HCT116 (cell line): ENCODE data around the gene OR51F2. TPM values are rescaled to one million over a fixed set of nuclear protein-coding genes. Genes with fewer than 3 reads are reported as not detected.

ENCODE experiments used
- ATAC-seq: fragments of 200-7000 bp; cut with Tn5 transposase; 2 replicates; pipeline ENCODE4 v1.9.1; 2020; ENCODE audit warnings: mild to moderate bottlenecking, moderate library complexity
- BruUV-seq: library from RNA; stranded (reverse); fragments of 400-500 nt; replicated peaks from 2 replicates; lab custom pipeline; 2021; lab: Mats Ljungman, UMichigan
- CTCF ChIA-PET: fragments of 300-600 bp; sonication (Branson Sonifier 250); formaldehyde crosslinking; loops from one replicate; lab custom pipeline; 2021; ENCODE audit warnings: antibody characterized with exemption; lab: Charles Lee
- POLR2A ChIA-PET: fragments of 300-600, 350-600 bp; sonication (Branson Sonifier 250); formaldehyde crosslinking; loops from one replicate; lab custom pipeline; 2021; ENCODE audit warnings: antibody characterized with exemption; lab: Charles Lee
- RAD21 ChIA-PET, 2 experiments: fragments of 300-600 bp; sonication (Branson Sonifier 250); formaldehyde crosslinking; loops; one replicate each; lab custom pipeline; 2023; ENCODE audit warnings: low total read pairs in 2 of 2; ENCODE audit not compliant: uncharacterized antibody in 2 of 2, unreplicated experiment in 2 of 2, low non-redundant PET in 1 of 2; lab: Charles Lee
- DNase-seq: peaks from one replicate; pipeline ENCODE4 v3.0.0-alpha.2; 2010; ENCODE audit warnings: low read depth, low spot score
- H2AFZ ChIP-seq: fragments of 200-600 bp; shearing (Covaris generic), sonication (generic); 2 replicates; pipeline ENCODE4 v1.6.1; 2017; ENCODE audit warnings: low read depth, mixed run types, mixed read lengths, antibody characterized with exemption, low read length; ENCODE audit not compliant: poor library complexity, severe bottlenecking
- H3K27ac ChIP-seq: 2 replicates; pipeline ENCODE4 v1.5.1; 2012; ENCODE audit warnings: low read depth, low read length
- H3K27me3 ChIP-seq: fragments of 200-600 bp; sonication (generic); 2 replicates; pipeline ENCODE4 v1.6.1; 2016; ENCODE audit warnings: mixed run types, low read length, mixed read lengths; ENCODE audit not compliant: insufficient read depth
- H3K36me3 ChIP-seq, 2 experiments: fragments of 200-500 bp in 1 of 2; fragments of 200-600 bp in 1 of 2; sonication (Bioruptor generic) in 1 of 2; sonication (generic) in 1 of 2; 2 replicates each; pipeline versions ENCODE4 v1.5.1 to v1.6.1; 2014 to 2016; ENCODE audit warnings: low read length in 2 of 2, inconsistent platforms in 1 of 2, mixed read lengths in 1 of 2, mixed run types in 1 of 2; ENCODE audit not compliant: insufficient read depth in 2 of 2, control insufficient read depth in 1 of 2
- H3K4me1 ChIP-seq, 2 experiments: fragments of 200-600 bp in 1 of 2; sonication (generic) in 1 of 2; 2 replicates each; pipeline versions ENCODE4 v1.5.1 to v1.6.1; 2012 to 2017; ENCODE audit warnings: low read length in 2 of 2, inconsistent platforms in 1 of 2, mild to moderate bottlenecking in 1 of 2, mixed read lengths in 1 of 2, mixed run types in 1 of 2, moderate library complexity in 1 of 2; ENCODE audit not compliant: insufficient read depth in 2 of 2, control insufficient read depth in 1 of 2
- H3K4me2 ChIP-seq: fragments of 200-600 bp; sonication (generic); 2 replicates; pipeline ENCODE4 v1.6.1; 2017; ENCODE audit warnings: mixed run types, low read length, mixed read lengths
- H3K4me3 ChIP-seq, 2 experiments: fragments of 200-600 bp in 1 of 2; sonication (generic) in 1 of 2; replicated peaks in 1 of 2; 2 replicates each; pipeline ENCODE4 v1.5.1; 2011 to 2016; ENCODE audit warnings: low read length in 2 of 2, control low read depth in 1 of 2, low read depth in 1 of 2, mild to moderate bottlenecking in 1 of 2, mixed read lengths in 1 of 2, mixed run types in 1 of 2
- H3K79me2 ChIP-seq: fragments of 200-600 bp; sonication (generic); 2 replicates; pipeline ENCODE4 v1.6.1; 2017; ENCODE audit warnings: mild to moderate bottlenecking, mixed run types, low read length, moderate library complexity, mixed read lengths; ENCODE audit not compliant: insufficient read depth
- H3K9ac ChIP-seq: fragments of 200-600 bp; sonication (generic); 2 replicates; pipeline ENCODE4 v1.6.1; 2016; ENCODE audit warnings: low read length, mixed read lengths
- H3K9me2 ChIP-seq: fragments of 200-600 bp; sonication (generic), shearing (Covaris generic); 2 replicates; pipeline ENCODE4 v1.6.1; 2017; ENCODE audit warnings: mixed run types, mild to moderate bottlenecking, moderate library complexity; ENCODE audit not compliant: insufficient read depth
- H3K9me3 ChIP-seq, 2 experiments: fragments of 200-500 bp in 1 of 2; fragments of 200-600 bp in 1 of 2; sonication (Bioruptor generic) in 1 of 2; sonication (generic) in 1 of 2; 2 replicates each; pipeline ENCODE4 v1.6.1; 2014 to 2017; ENCODE audit warnings: low read length in 2 of 2, mixed read lengths in 2 of 2, inconsistent platforms in 1 of 2, low read depth in 1 of 2, mild to moderate bottlenecking in 1 of 2, mixed run types in 1 of 2, moderate library complexity in 1 of 2; ENCODE audit not compliant: control insufficient read depth in 1 of 2, insufficient read depth in 1 of 2
- H4K20me1 ChIP-seq: fragments of 200-600 bp; sonication (generic), shearing (Covaris generic); 2 replicates; pipeline ENCODE4 v1.6.1; 2017; ENCODE audit warnings: mixed run types, mild to moderate bottlenecking, moderate library complexity; ENCODE audit not compliant: insufficient read depth
- EZH2phosphoT487 ChIP-seq: fragments of 200-600 bp; IDR thresholded peaks from 2 replicates; pipeline ENCODE4 v1.6.1; 2018; ENCODE audit warnings: antibody characterized with exemption, borderline replicate concordance
- YY1 ChIP-seq: IDR thresholded peaks from 2 replicates; pipeline ENCODE4 v1.6.1; 2011; ENCODE audit warnings: low read length, low read depth, moderate library complexity, mild to moderate bottlenecking; ENCODE audit not compliant: insufficient replicate concordance; ENCODE audit errors: extremely low read depth
- intact Hi-C: fragments of 100-400 bp; cut with micrococcal nuclease; formaldehyde crosslinking; loops from 2 replicates; pipeline ENCODE4 v1.10.0; 2022
- total RNA-seq: library from RNA; stranded (reverse); gene quantifications from one replicate; pipeline ENCODE4 v1.2.1, GENCODE V29; 2021; ENCODE audit not compliant: unreplicated experiment
- TF ChIP-seq, protein P1 (sequence below): IDR thresholded peaks from 2 replicates; pipeline ENCODE4 v1.6.1; 2011; ENCODE audit warnings: mild to moderate bottlenecking, low read length, moderate library complexity; ENCODE audit not compliant: insufficient replicate concordance; ENCODE audit errors: extremely low read depth

OR51F2 gene
- total RNA-seq, 1 experiment from 2014 or later = not detected

GRCh38 chr11:4865855-4866254, 44.7 kb downstream of the OR51F2 start:
- CTCF ChIA-PET = no interaction called here
- H4K20me1 ChIP-seq = no peaks in the 10 kb centered on the region
- no peak overlapping the region for H3K27ac ChIP-seq
- intact Hi-C loops = no loop called here
- no peak overlapping the region for H3K4me3 ChIP-seq
- no peak overlapping the region for H3K4me2 ChIP-seq
- POLR2A ChIA-PET = no interaction called here
- H3K9ac ChIP-seq = no peak overlapping the region
- H3K9me2 ChIP-seq = no peaks in the 10 kb centered on the region
- no peak for DNase-seq
- H3K4me1 ChIP-seq = no peaks in the 10 kb centered on the region
- no peak for ATAC-seq
- no TSS peak for BruUV-seq
- H2AFZ ChIP-seq = no peak overlapping the region
- H3K36me3 ChIP-seq = no peaks in the 10 kb centered on the region
- peaks cover 6% of the 10 kb centered on the region; the same call in 1 of the 2 replicates for H3K27me3 ChIP-seq
- no peaks in the 10 kb centered on the region for H3K79me2 ChIP-seq
- TF ChIP-seq EZH2phosphoT487 = no peak
- TF ChIP-seq YY1 = no peak
- TF ChIP-seq, protein P1, sequence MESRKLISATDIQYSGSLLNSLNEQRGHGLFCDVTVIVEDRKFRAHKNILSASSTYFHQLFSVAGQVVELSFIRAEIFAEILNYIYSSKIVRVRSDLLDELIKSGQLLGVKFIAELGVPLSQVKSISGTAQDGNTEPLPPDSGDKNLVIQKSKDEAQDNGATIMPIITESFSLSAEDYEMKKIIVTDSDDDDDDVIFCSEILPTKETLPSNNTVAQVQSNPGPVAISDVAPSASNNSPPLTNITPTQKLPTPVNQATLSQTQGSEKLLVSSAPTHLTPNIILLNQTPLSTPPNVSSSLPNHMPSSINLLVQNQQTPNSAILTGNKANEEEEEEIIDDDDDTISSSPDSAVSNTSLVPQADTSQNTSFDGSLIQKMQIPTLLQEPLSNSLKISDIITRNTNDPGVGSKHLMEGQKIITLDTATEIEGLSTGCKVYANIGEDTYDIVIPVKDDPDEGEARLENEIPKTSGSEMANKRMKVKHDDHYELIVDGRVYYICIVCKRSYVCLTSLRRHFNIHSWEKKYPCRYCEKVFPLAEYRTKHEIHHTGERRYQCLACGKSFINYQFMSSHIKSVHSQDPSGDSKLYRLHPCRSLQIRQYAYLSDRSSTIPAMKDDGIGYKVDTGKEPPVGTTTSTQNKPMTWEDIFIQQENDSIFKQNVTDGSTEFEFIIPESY = no peak
- RAD21 ChIA-PET = no interaction called here
- H3K9me3 ChIP-seq = no peaks in the 10 kb centered on the region

Other genes starting within 250 kb of the OR51F2 start
- not detected for gene OR52I2, start 239.6 kb upstream of the OR51F2 start, total RNA-seq
- gene OR52I1, start 227.3 kb upstream of the OR51F2 start, total RNA-seq = not detected
- gene TRIM68, start 213.1 kb upstream of the OR51F2 start, total RNA-seq = 8.3 TPM
- gene OR51D1, start 183.8 kb upstream of the OR51F2 start, total RNA-seq = not detected
- gene OR51E1, start 177.3 kb upstream of the OR51F2 start, total RNA-seq = not detected
- gene OR51E2, start 123.5 kb upstream of the OR51F2 start, total RNA-seq = not detected
- not detected for gene MMP26, start 116.5 kb upstream of the OR51F2 start, total RNA-seq
- gene OR51F1, start 51.4 kb upstream of the OR51F2 start, total RNA-seq = not detected
- not detected for gene OR52R1, start 16.9 kb upstream of the OR51F2 start, total RNA-seq
- not detected for gene OR51S1, start 27.9 kb downstream of the OR51F2 start, total RNA-seq
- gene OR51T1, start 60.6 kb downstream of the OR51F2 start, total RNA-seq = not detected
- gene OR51A7, start 82.5 kb downstream of the OR51F2 start, total RNA-seq = not detected
- gene OR51G2, start 98.0 kb downstream of the OR51F2 start, total RNA-seq = not detected
- gene OR51G1, start 103.0 kb downstream of the OR51F2 start, total RNA-seq = not detected
- gene OR51A4, start 126.3 kb downstream of the OR51F2 start, total RNA-seq = not detected
- gene OR51A2, start 134.4 kb downstream of the OR51F2 start, total RNA-seq = not detected
- not detected for gene OR51L1, start 173.5 kb downstream of the OR51F2 start, total RNA-seq
- gene OR52J3, start 225.2 kb downstream of the OR51F2 start, total RNA-seq = not detected
- gene OR52E2, start 238.3 kb downstream of the OR51F2 start, total RNA-seq = not detected
- not detected for gene OR52E1, start 248.3 kb downstream of the OR51F2 start, total RNA-seq